Lower lobe of right lung (tissue), 2 donors: ENCODE data around the gene DISP2. TPM values are rescaled to one million over a fixed set of nuclear protein-coding genes. Genes with fewer than 3 reads are reported as not detected.

Experiments used
- ATAC-seq, 2 donors: fragments of 200-7000 bp; cut with Tn5 transposase; one replicate each; pipeline ENCODE4 v1.9.1; 2020 to 2022; ENCODE audit warnings: mild to moderate bottlenecking in 2 of 2, moderate library complexity in 2 of 2
- DNase-seq: peaks from one replicate; pipeline ENCODE4 v3.0.0-alpha.2; 2020
- H3K27ac ChIP-seq: fragments of 200-600 bp; one replicate; pipeline ENCODE4 v1.8.0; 2022
- H3K27me3 ChIP-seq: fragments of 200-600 bp; one replicate; pipeline ENCODE4 v1.8.0; 2022; ENCODE audit warnings: low read depth
- H3K36me3 ChIP-seq: fragments of 200-600 bp; one replicate; pipeline ENCODE4 v1.8.0; 2022; ENCODE audit warnings: mild to moderate bottlenecking
- H3K4me1 ChIP-seq: fragments of 200-600 bp; one replicate; pipeline ENCODE4 v1.8.0; 2022
- H3K4me3 ChIP-seq: fragments of 200-600 bp; one replicate; pipeline ENCODE4 v1.8.0; 2022; ENCODE audit warnings: mild to moderate bottlenecking
- H3K9me3 ChIP-seq: fragments of 200-600 bp; one replicate; pipeline ENCODE4 v1.8.0; 2022
- CTCF ChIP-seq: fragments of 200-600 bp; IDR thresholded peaks from one replicate; pipeline ENCODE4 v1.8.0; 2022; ENCODE audit warnings: antibody characterized with exemption, mild to moderate bottlenecking
- intact Hi-C: fragments of 100-400 bp; cut with DNase I; formaldehyde crosslinking; loops from one replicate; pipeline ENCODE4 v1.11.0; 2022
- total RNA-seq: library from RNA; stranded (reverse); fragmentation: NEBNext Ultra II Directional; extraction: Animal tissue kit (Norgen Biotek cat#: 25700); gene quantifications from one replicate; pipeline ENCODE4 v1.2.1, GENCODE V29; 2021
- donor health status: DM: no; HTN: yes; CAD: no; lungs with severe emphysema.

Gene DISP2
- total RNA-seq, 1 donor from 2014 or later, result 4.3 TPM

GRCh38 chr15:40345867-40346578 is 12.0 kb upstream of the DISP2 start:
- intact Hi-C loops, result no loop called here
- no peak overlapping the region for H3K27ac ChIP-seq
- no peak for TF ChIP-seq CTCF
- no peaks in the 10 kb centered on the region for H3K36me3 ChIP-seq
- ATAC-seq, result no peak
- H3K27me3 ChIP-seq, result no peaks in the 10 kb centered on the region
- peaks cover 35% of the 10 kb centered on the region for H3K4me1 ChIP-seq
- no peak overlapping the region for H3K4me3 ChIP-seq
- DNase-seq, result peak; percentile 29
- no peaks in the 10 kb centered on the region for H3K9me3 ChIP-seq

DNA sequence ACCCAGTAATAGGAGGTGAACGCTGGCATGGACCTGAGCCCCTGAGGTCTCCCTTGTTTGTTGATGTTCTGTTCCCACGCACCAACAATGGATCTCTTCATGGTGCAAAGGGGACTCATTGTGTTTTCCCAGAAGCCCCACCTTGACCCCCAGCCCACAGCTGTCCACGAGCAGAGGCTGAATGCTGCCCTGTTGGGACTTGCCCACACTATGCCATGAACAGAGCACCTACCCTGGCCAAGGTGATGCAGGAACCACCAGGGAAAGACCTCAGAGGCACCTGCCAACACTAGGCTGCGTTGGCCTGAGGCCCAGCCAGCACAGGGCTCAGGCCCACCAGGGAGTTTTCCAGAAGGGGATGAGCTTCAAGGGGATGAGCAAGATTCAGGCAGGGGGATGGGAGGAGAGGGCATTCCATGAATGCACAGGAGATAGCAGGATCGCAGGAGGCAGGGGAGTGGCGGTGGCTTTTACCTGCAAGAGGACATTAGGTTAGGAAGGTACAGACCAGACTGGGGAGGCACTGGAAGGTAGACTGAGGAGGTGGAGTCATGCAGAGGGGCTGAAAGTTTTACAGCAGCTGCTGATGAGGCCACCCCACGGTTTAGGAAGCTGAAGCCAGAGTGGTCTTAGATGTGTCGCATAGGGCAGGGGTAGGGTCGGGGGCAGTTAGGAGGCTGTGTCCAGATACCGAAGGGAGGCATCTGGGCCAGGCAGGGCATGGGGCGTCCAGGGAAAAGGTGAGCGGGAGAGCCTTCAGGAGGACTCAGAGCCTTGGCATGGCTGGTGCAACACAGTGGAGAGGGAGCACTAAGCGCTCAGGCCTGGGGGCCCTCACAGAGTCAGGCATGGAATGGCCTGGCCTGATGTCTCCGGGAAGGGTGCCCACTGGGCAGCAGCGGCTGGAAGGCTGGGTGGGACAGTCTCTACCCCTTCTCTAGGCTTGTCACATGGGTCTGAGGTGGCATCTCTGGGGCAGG is 11.2 kb upstream of the DISP2 start:
- intact Hi-C loops, result no loop called here
- H3K4me1 ChIP-seq, result peaks cover 27% of the 10 kb centered on the region
- H3K9me3 ChIP-seq, result no peaks in the 10 kb centered on the region
- DNase-seq, result no peak
- no peak overlapping the region for H3K4me3 ChIP-seq
- no peaks in the 10 kb centered on the region for H3K36me3 ChIP-seq
- no peak for ATAC-seq
- no peak overlapping the region for H3K27ac ChIP-seq
- TF ChIP-seq CTCF, result no peak
- H3K27me3 ChIP-seq, result no peaks in the 10 kb centered on the region

DNA sequence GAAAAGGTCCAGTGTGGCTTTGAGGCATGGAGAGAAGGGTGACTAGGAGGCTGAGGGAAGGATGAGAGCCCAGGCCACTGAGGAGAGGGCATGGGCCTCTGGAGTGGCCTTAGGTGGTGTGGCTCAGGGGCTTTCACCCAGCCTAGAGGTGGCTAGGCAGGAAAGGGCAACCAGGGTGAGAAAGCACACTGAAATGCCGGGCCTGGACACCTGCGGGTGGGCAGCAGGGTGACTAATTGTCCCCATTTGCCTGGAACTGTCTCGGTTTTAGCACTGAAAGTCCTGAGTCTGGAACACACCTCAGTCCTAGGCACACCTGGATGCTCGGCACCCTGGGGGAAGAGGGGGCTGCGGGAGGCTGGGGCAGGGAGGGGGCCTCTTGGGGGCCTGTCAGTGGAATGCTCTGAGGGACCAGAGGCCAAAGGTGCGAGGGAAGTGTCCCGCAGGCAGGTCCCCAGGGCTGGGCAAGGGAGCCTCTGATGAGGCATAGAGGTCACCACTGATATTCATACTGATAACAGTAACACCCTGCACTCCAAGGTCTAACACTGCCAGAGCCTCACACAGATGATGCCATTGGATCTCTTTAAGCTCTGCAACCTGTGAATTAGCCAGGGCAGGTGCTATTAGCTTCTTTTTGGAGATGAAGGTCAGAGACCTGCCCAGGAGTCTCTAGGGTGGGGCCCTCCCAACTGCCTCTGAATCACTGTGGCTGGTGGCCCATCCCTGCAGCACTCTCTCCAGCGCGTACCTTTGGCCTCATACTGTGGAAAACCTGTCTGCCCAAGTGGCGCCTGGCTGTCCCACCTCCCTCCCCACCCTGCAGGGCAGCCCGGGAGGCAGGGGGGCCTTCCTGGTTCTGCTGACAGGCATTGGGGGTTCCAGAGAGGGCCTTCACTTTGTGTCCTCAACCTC is 10.2 kb upstream of the DISP2 start:
- no peak for TF ChIP-seq CTCF
- intact Hi-C loops, result no loop called here
- no peaks in the 10 kb centered on the region for H3K27me3 ChIP-seq
- no peak overlapping the region for H3K4me3 ChIP-seq
- no peak overlapping the region for H3K27ac ChIP-seq
- H3K9me3 ChIP-seq, result no peaks in the 10 kb centered on the region
- peaks cover 23% of the 10 kb centered on the region for H3K4me1 ChIP-seq
- H3K36me3 ChIP-seq, result no peaks in the 10 kb centered on the region
- DNase-seq, result peak; percentile 16
- no peak for ATAC-seq

GRCh38 chr15:40348474-40348870 is 9.5 kb upstream of the DISP2 start:
- intact Hi-C loops, result no loop called here
- no peaks in the 10 kb centered on the region for H3K9me3 ChIP-seq
- peaks cover 16% of the 10 kb centered on the region for H3K4me1 ChIP-seq
- H3K27ac ChIP-seq, result no peak overlapping the region
- no peak for TF ChIP-seq CTCF
- no peak overlapping the region for H3K4me3 ChIP-seq
- no peaks in the 10 kb centered on the region for H3K36me3 ChIP-seq
- H3K27me3 ChIP-seq, result no peaks in the 10 kb centered on the region
- DNase-seq (no peak), ATAC-seq (no peak)

DNA sequence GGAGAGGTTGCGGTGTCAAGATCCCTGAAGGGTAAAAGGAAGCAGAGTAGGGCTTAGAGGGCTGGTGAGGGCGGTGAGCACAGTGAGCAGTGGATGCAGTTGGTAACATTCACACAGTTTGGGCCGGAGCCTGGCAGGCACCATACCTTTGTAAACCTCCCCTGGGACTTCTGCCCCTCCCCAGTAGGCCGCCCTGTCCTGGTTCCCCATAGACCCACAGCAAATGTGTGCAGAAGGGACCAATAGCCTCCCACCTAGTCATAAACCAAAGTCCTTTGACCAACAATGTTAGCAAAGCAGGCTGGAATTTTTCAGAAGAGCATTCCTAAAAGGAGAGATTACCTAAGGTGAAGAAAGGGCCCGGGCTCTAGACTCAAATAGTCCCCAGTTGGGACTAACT is 8.9 kb upstream of the DISP2 start:
- intact Hi-C loops, result no loop called here
- ATAC-seq, result no peak
- no peaks in the 10 kb centered on the region for H3K36me3 ChIP-seq
- H3K4me1 ChIP-seq, result peaks cover 9% of the 10 kb centered on the region
- no peak overlapping the region for H3K4me3 ChIP-seq
- DNase-seq, result no peak
- no peak for TF ChIP-seq CTCF
- no peak overlapping the region for H3K27ac ChIP-seq
- no peaks in the 10 kb centered on the region for H3K9me3 ChIP-seq
- H3K27me3 ChIP-seq, result no peaks in the 10 kb centered on the region
